ENCODE results near the gene IRF1. TPM values are rescaled to one million over a fixed set of nuclear protein-coding genes. Genes with fewer than 3 reads are reported as not detected.

IRF1 gene
- total and polyA plus RNA-seq, 7 donors, result 15.3 to 169 (median 37.2) TPM

GRCh38 chr5:132484391-132484725 is 6.2 kb downstream of the IRF1 start:
- no peaks in the 10 kb centered on the region for H3K9me3 ChIP-seq
- no peak overlapping the region for H3K27ac ChIP-seq
- 74 to 81% methylated on average over 3 of the region's 3 CpGs for WGBS, 2 donors
- peak; percentile 52 for DNase-seq
- H3K4me3 ChIP-seq, result no peak overlapping the region
- TF ChIP-seq POLR2A (IDR thresholded peaks at IDR 0.05) (no peak), EP300 (IDR thresholded peaks at IDR 0.05) (no peak), POLR2AphosphoS5 (IDR thresholded peaks at IDR 0.05) (no peak)
- TF ChIP-seq, protein P1, sequence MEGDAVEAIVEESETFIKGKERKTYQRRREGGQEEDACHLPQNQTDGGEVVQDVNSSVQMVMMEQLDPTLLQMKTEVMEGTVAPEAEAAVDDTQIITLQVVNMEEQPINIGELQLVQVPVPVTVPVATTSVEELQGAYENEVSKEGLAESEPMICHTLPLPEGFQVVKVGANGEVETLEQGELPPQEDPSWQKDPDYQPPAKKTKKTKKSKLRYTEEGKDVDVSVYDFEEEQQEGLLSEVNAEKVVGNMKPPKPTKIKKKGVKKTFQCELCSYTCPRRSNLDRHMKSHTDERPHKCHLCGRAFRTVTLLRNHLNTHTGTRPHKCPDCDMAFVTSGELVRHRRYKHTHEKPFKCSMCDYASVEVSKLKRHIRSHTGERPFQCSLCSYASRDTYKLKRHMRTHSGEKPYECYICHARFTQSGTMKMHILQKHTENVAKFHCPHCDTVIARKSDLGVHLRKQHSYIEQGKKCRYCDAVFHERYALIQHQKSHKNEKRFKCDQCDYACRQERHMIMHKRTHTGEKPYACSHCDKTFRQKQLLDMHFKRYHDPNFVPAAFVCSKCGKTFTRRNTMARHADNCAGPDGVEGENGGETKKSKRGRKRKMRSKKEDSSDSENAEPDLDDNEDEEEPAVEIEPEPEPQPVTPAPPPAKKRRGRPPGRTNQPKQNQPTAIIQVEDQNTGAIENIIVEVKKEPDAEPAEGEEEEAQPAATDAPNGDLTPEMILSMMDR (IDR thresholded peaks at IDR 0.05), result no peak
- intact Hi-C loops (cut with DNase I), result no loop called here
- peaks cover 22 to 66% (median 42%) of the 10 kb centered on the region in 4 donors for H3K36me3 ChIP-seq
- peaks cover 0 to 35% (median 31%) of the 10 kb centered on the region in 4 donors for H3K4me1 ChIP-seq
- no peaks in the 10 kb centered on the region for H3K27me3 ChIP-seq

GRCh38 chr5:132483661-132484390 is 6.7 kb downstream of the IRF1 start:
- Histone ChIP-seq H3K4me1 (peaks cover 0 to 30% (median 25%) of the 10 kb centered on the region in 4 donors), H3K36me3 (peaks cover 22 to 66% (median 42%) of the 10 kb centered on the region in 4 donors), H3K9me3 (no peaks in the 10 kb centered on the region), H3K27ac (no peak overlapping the region), H3K27me3 (no peaks in the 10 kb centered on the region), H3K4me3 (no peak overlapping the region)
- intact Hi-C loops (cut with DNase I), result no loop called here
- no peak for TF ChIP-seq POLR2AphosphoS5 (IDR thresholded peaks at IDR 0.05)
- no peak for TF ChIP-seq POLR2A (IDR thresholded peaks at IDR 0.05)
- TF ChIP-seq, protein P1 (IDR thresholded peaks at IDR 0.05), result no peak
- no peak for TF ChIP-seq EP300 (IDR thresholded peaks at IDR 0.05)
- WGBS, 2 donors, result 82 to 93% methylated on average over 7 of the region's 7 CpGs
- DNase-seq, result peak; percentile 57

DNA sequence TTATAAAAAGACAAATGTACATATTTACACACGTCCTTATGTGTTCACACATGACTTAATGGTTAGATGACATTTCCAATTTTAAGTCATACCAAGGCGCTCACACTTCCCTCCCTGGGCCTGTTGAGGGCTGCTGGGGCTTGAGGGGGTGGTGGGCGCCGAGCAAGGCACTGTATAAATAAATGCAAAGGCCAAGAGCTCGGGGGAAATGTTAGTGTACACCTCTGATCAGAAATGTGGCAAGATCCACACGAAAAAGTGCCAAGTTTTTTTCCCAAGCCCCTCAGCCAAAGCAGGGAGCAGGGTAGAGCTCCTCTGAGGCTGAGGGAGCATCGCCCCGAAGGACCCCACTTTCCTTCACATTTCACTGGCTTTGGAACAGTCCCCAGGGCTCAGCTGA is 7.5 kb downstream of the IRF1 start:
- Histone ChIP-seq H3K9me3 (no peaks in the 10 kb centered on the region), H3K36me3 (peaks cover 22 to 60% (median 42%) of the 10 kb centered on the region in 4 donors), H3K4me1 (peaks cover 0 to 25% (median 20%) of the 10 kb centered on the region in 4 donors), H3K27ac (no peak overlapping the region), H3K27me3 (no peaks in the 10 kb centered on the region), H3K4me3 (no peak overlapping the region)
- TF ChIP-seq EP300 (IDR thresholded peaks at IDR 0.05) (no peak), POLR2A (IDR thresholded peaks at IDR 0.05) (no peak), POLR2AphosphoS5 (IDR thresholded peaks at IDR 0.05) (no peak)
- TF ChIP-seq, protein P1 (IDR thresholded peaks at IDR 0.05), result no peak
- peak; percentile 35 for DNase-seq
- 72 to 83% methylated on average over 8 of the region's 8 CpGs for WGBS, 2 donors
- intact Hi-C loops (cut with DNase I), result no loop called here

- peaks cover 22 to 46% (median 36%) of the 10 kb centered on the region in 4 donors for H3K36me3 ChIP-seq
- H3K4me1 ChIP-seq, result peaks cover 0 to 19% (median 12%) of the 10 kb centered on the region in 4 donors
These were observed 8.9 kb downstream of the IRF1 start for GRCh38 chr5:132481596-132482211.

More at GRCh38 chr5:132481596-132482211, 8.9 kb downstream of the IRF1 start:
- no peaks in the 10 kb centered on the region for H3K9me3 ChIP-seq
- peak; percentile 32 for DNase-seq
- 83 to 84% methylated on average over 5 of the region's 5 CpGs for WGBS, 2 donors
- intact Hi-C loops (cut with DNase I), result no loop called here
- no peak overlapping the region for H3K4me3 ChIP-seq
- no peaks in the 10 kb centered on the region for H3K27me3 ChIP-seq
- H3K27ac ChIP-seq, result no peak overlapping the region
- peak in 1 of 4 donors; percentile 10 for TF ChIP-seq POLR2AphosphoS5 (IDR thresholded peaks at IDR 0.05)
- TF ChIP-seq, protein P1 (IDR thresholded peaks at IDR 0.05), result no peak
